Measurements from ENCODE around the gene RTN1. TPM values are rescaled to one million over a fixed set of nuclear protein-coding genes. Genes with fewer than 3 reads are reported as not detected.

RTN1 gene
- total RNA-seq, 1 experiment from 2014 or later = 0.05 TPM

GRCh38 chr14:59819446-59820088, 51.0 kb downstream of the RTN1 start:
- ChIA-PET POLR2A (no interaction called here), CTCF (no interaction called here)
- no peaks in the 10 kb centered on the region for H3K36me3 ChIP-seq (ENCODE audit: control insufficient read depth, insufficient read depth, low read length)
- DNase-seq (ENCODE audit: low read depth, low spot score) (no peak), ATAC-seq (no peak)
- H3K9me3 ChIP-seq (ENCODE audit: control insufficient read depth, insufficient read depth, low read depth, low read length) = no peaks in the 10 kb centered on the region
- no TSS peak for BruUV-seq (replicated peaks)
- no peak overlapping the region for H3K27ac ChIP-seq (ENCODE audit: low read length)
- intact Hi-C loops (cut with micrococcal nuclease; ENCODE audit: unreplicated experiment) (no loop called here), in situ Hi-C loops (cut with HindIII; ENCODE audit: low pct_unique_long_range_greater_than_20kb, low sequenced_read_pairs) (no loop called here)
- H3K4me1 ChIP-seq (ENCODE audit: control insufficient read depth, insufficient read depth, low read length) = no peaks in the 10 kb centered on the region
- TF ChIP-seq SIN3A (IDR thresholded peaks at IDR 0.05; ENCODE audit: borderline replicate concordance, insufficient read depth, low read depth, low read length) (no peak), POLR2AphosphoS5 (IDR thresholded peaks at IDR 0.05; ENCODE audit: low read depth, low read length) (no peak), TCF7L2 (IDR thresholded peaks at IDR 0.05; ENCODE audit: low read depth, low read length) (no peak)
- TF ChIP-seq, protein P1, sequence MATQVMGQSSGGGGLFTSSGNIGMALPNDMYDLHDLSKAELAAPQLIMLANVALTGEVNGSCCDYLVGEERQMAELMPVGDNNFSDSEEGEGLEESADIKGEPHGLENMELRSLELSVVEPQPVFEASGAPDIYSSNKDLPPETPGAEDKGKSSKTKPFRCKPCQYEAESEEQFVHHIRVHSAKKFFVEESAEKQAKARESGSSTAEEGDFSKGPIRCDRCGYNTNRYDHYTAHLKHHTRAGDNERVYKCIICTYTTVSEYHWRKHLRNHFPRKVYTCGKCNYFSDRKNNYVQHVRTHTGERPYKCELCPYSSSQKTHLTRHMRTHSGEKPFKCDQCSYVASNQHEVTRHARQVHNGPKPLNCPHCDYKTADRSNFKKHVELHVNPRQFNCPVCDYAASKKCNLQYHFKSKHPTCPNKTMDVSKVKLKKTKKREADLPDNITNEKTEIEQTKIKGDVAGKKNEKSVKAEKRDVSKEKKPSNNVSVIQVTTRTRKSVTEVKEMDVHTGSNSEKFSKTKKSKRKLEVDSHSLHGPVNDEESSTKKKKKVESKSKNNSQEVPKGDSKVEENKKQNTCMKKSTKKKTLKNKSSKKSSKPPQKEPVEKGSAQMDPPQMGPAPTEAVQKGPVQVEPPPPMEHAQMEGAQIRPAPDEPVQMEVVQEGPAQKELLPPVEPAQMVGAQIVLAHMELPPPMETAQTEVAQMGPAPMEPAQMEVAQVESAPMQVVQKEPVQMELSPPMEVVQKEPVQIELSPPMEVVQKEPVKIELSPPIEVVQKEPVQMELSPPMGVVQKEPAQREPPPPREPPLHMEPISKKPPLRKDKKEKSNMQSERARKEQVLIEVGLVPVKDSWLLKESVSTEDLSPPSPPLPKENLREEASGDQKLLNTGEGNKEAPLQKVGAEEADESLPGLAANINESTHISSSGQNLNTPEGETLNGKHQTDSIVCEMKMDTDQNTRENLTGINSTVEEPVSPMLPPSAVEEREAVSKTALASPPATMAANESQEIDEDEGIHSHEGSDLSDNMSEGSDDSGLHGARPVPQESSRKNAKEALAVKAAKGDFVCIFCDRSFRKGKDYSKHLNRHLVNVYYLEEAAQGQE (IDR thresholded peaks at IDR 0.05; ENCODE audit: insufficient read depth in 1 of 2, low read depth in 2 of 2, low read length in 1 of 2) = no peak
- TF ChIP-seq, protein P2, sequence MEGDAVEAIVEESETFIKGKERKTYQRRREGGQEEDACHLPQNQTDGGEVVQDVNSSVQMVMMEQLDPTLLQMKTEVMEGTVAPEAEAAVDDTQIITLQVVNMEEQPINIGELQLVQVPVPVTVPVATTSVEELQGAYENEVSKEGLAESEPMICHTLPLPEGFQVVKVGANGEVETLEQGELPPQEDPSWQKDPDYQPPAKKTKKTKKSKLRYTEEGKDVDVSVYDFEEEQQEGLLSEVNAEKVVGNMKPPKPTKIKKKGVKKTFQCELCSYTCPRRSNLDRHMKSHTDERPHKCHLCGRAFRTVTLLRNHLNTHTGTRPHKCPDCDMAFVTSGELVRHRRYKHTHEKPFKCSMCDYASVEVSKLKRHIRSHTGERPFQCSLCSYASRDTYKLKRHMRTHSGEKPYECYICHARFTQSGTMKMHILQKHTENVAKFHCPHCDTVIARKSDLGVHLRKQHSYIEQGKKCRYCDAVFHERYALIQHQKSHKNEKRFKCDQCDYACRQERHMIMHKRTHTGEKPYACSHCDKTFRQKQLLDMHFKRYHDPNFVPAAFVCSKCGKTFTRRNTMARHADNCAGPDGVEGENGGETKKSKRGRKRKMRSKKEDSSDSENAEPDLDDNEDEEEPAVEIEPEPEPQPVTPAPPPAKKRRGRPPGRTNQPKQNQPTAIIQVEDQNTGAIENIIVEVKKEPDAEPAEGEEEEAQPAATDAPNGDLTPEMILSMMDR (IDR thresholded peaks at IDR 0.05) = no peak
- H3K27me3 ChIP-seq (ENCODE audit: control insufficient read depth, insufficient read depth, low read length) = no peaks in the 10 kb centered on the region
- no peak overlapping the region for H3K4me3 ChIP-seq (ENCODE audit: low read depth in 2 of 2, low read length in 2 of 2)

- POLR2A ChIA-PET = no interaction called here
- CTCF ChIA-PET = no interaction called here
- TF ChIP-seq TCF7L2 (IDR thresholded peaks at IDR 0.05; ENCODE audit: low read depth, low read length) (no peak), SIN3A (IDR thresholded peaks at IDR 0.05; ENCODE audit: borderline replicate concordance, insufficient read depth, low read depth, low read length) (no peak), POLR2AphosphoS5 (IDR thresholded peaks at IDR 0.05; ENCODE audit: low read depth, low read length) (no peak)
- TF ChIP-seq, protein P1 (IDR thresholded peaks at IDR 0.05; ENCODE audit: insufficient read depth in 1 of 2, low read depth in 2 of 2, low read length in 1 of 2) = no peak
- TF ChIP-seq, protein P2 (IDR thresholded peaks at IDR 0.05) = no peak
Measured at GRCh38 chr14:59816941-59817340, 53.6 kb downstream of the RTN1 start.

More at GRCh38 chr14:59816941-59817340, 53.6 kb downstream of the RTN1 start:
- in situ Hi-C loops (cut with HindIII; ENCODE audit: low pct_unique_long_range_greater_than_20kb, low sequenced_read_pairs) (no loop called here), intact Hi-C loops (cut with micrococcal nuclease; ENCODE audit: unreplicated experiment) (no loop called here)
- Histone ChIP-seq H3K36me3 (ENCODE audit: control insufficient read depth, insufficient read depth, low read length) (no peaks in the 10 kb centered on the region), H3K4me1 (ENCODE audit: control insufficient read depth, insufficient read depth, low read length) (no peaks in the 10 kb centered on the region), H3K9me3 (ENCODE audit: control insufficient read depth, insufficient read depth, low read depth, low read length) (no peaks in the 10 kb centered on the region), H3K4me3 (ENCODE audit: low read depth in 2 of 2, low read length in 2 of 2) (no peak overlapping the region), H3K27ac (ENCODE audit: low read length) (no peak overlapping the region), H3K27me3 (ENCODE audit: control insufficient read depth, insufficient read depth, low read length) (no peaks in the 10 kb centered on the region)
- ATAC-seq = no peak
- BruUV-seq (replicated peaks) = no TSS peak
- no peak for DNase-seq (ENCODE audit: low read depth, low spot score)

Data from Panc1 (cell line).